Activated CD4-positive, alpha-beta T cell treated with anti-CD3 and anti-CD28 coated beads for 36 hours (primary cell): ENCODE data around the gene HMCN2. TPM values are rescaled to one million over a fixed set of nuclear protein-coding genes. Genes with fewer than 3 reads are reported as not detected.

Source experiments
- ATAC-seq: fragments of 200-7000 bp; cut with Tn5 transposase; one replicate; pipeline ENCODE4 v1.10.0; 2021; ENCODE audit warnings: mild to moderate bottlenecking, moderate library complexity
- CTCF ChIA-PET: fragments of 350-600 bp; sonication (Branson Sonifier 250); formaldehyde crosslinking; loops from one replicate; lab custom pipeline; 2021; ENCODE audit warnings: antibody characterized with exemption; lab: Charles Lee
- POLR2A ChIA-PET: fragments of 350-600 bp; sonication (Branson Sonifier 250); formaldehyde crosslinking; loops from one replicate; lab custom pipeline; 2021; ENCODE audit warnings: antibody characterized with exemption, inconsistent platforms; lab: Charles Lee
- DNase-seq: peaks from one replicate; pipeline ENCODE4 v3.0.0-alpha.2; 2020
- H3K27ac Mint-ChIP-seq: one replicate; pipeline ENCODE4 v1.8.0; 2021; ENCODE audit warnings: mixed read lengths
- H3K27me3 Mint-ChIP-seq: one replicate; pipeline ENCODE4 v1.8.0; 2021; ENCODE audit warnings: mixed read lengths
- H3K36me3 Mint-ChIP-seq: one replicate; pipeline ENCODE4 v1.8.0; 2021; ENCODE audit warnings: low read depth, mixed read lengths
- H3K4me1 Mint-ChIP-seq: one replicate; pipeline ENCODE4 v1.8.0; 2021; ENCODE audit warnings: mixed read lengths
- H3K4me3 Mint-ChIP-seq: one replicate; pipeline ENCODE4 v1.8.0; 2021; ENCODE audit warnings: mild to moderate bottlenecking, moderate library complexity, mixed read lengths
- H3K9me3 Mint-ChIP-seq: one replicate; pipeline ENCODE4 v1.8.0; 2021; ENCODE audit warnings: low read depth, mixed read lengths
- intact Hi-C, 2 experiments: fragments of 100-400 bp; cut with DNase I in 1 of 2; cut with micrococcal nuclease in 1 of 2; formaldehyde crosslinking; loops; one replicate each; pipeline versions ENCODE4 v1.14.2 to v1.15.1; 2022 to 2024; cut with DNase I, micrococcal nuclease
- total RNA-seq, 2 experiments: library from RNA; stranded (reverse); gene quantifications; one replicate each; pipeline ENCODE4 v1.2.3, GENCODE V29; 2021

The HMCN2 gene
- total RNA-seq, 2 experiments from 2014 or later, result 0.05 TPM

DNA sequence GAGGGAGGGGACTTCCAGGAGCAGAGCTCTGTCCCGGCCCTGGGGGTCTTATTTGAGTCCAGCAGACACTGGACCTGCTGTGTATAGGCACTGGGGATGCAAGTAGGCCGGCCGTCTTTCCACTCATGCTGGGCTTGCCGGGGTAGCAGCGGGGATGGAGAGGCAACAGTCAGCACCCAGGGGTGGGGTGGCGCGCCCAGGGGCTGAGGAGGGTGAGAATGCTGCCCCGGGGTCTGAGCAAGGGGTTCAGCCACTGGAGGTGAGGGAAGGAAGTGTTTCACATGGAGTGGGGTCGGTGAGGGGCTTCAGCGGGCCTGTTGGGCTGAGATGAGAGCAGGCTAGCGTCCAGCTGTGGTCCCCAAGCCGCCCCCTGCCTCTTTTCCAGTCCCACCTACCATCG, 88.8 kb downstream of the HMCN2 start:
- Mint-ChIP-seq H3K4me3 (no peak overlapping the region), H3K4me1 (no peaks in the 10 kb centered on the region), H3K27me3 (no peaks in the 10 kb centered on the region), H3K27ac (no peak overlapping the region), H3K36me3 (no peaks in the 10 kb centered on the region), H3K9me3 (no peaks in the 10 kb centered on the region)
- ChIA-PET POLR2A (no interaction called here), CTCF (interaction anchor here (0.5 kb wide), 1 partner anchor 8 kb away, joined by 3 read pairs; no protein-coding TSS in a partner anchor)
- DNase-seq (no peak), ATAC-seq (no peak)
- intact Hi-C loops, result no loop called here

DNA sequence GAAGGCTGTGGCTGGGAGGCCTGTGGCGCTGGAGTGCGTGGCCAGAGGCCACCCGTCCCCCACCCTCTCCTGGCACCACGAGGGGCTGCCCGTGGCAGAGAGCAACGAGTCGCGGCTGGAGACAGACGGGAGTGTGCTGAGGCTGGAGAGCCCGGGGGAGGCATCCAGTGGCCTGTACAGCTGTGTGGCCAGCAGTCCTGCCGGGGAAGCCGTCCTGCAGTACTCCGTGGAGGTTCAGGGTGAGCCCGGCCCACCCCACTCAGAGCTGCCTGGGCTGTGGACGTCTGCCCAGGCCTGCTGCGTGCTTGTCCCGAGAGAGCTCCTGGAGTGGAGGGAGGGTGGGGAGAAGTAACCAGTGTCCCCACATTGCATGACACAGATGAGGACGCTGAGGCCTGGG, 89.2 kb downstream of the HMCN2 start:
- H3K36me3 Mint-ChIP-seq, result no peaks in the 10 kb centered on the region
- no peak overlapping the region for H3K27ac Mint-ChIP-seq
- no peak for ATAC-seq
- ChIA-PET POLR2A (no interaction called here), CTCF (no interaction called here)
- H3K4me3 Mint-ChIP-seq, result no peak overlapping the region
- H3K9me3 Mint-ChIP-seq, result no peaks in the 10 kb centered on the region
- no peak for DNase-seq
- no peaks in the 10 kb centered on the region for H3K27me3 Mint-ChIP-seq
- intact Hi-C loops, result no loop called here
- H3K4me1 Mint-ChIP-seq, result no peaks in the 10 kb centered on the region

DNA sequence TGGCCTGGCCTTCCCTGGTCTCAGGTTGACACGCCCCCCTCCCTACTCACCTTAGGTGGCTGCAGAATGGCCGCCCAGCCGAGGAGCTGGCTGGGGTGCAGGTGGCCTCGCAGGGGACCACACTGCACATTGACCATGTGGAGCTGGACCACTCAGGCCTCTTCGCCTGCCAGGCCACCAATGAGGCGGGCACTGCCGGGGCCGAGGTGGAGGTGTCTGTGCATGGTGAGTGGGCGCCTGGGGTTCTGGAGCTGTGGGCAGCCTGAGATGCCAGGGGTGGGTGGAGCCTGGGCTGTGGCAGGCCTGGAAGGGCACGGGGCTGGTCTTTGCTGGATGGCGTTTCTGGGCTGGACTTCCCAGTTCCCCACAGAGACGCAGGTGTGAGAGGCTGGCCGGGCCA, 90.5 kb downstream of the HMCN2 start:
- POLR2A ChIA-PET, result no interaction called here
- Mint-ChIP-seq H3K36me3 (no peaks in the 10 kb centered on the region), H3K27me3 (peaks cover 4% of the 10 kb centered on the region), H3K4me1 (no peaks in the 10 kb centered on the region), H3K9me3 (no peaks in the 10 kb centered on the region), H3K27ac (no peak overlapping the region), H3K4me3 (no peak overlapping the region)
- intact Hi-C loops, result no loop called here
- DNase-seq (no peak), ATAC-seq (no peak)
- CTCF ChIA-PET, result no interaction called here

DNA sequence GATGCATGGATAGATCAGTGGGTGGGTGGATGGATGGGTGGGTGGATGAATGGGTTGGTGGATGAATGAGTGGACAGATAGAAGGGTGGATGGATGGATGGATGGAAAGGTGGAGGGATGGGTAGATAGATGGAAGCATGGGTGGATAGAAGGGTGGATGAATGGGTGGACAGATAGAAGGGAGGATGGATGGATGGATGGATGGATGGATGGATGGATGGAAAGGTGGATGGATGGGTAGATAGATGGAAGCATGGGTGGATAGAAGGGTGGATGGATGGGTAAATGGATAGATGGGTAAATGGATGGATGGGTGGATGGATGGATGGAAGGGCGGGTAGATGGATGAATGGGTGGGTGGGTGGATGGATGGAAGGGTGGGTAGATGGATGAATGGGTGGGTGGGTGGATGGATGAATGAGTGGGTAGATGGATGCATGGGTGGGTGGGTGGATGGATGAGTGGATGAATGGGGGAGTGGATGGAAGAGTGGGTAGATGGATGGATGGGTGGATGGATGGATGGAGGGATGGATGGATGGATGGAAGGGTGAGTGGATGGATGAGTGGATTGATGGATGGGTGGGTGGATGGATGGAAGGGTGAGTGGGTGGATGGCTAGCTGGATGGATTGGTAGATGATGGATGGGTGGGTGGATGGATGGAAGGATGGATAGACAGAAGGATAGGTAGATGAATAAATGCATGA, 91.5 kb downstream of the HMCN2 start:
- CTCF ChIA-PET, result no interaction called here
- H3K4me3 Mint-ChIP-seq, result no peak overlapping the region

DNA sequence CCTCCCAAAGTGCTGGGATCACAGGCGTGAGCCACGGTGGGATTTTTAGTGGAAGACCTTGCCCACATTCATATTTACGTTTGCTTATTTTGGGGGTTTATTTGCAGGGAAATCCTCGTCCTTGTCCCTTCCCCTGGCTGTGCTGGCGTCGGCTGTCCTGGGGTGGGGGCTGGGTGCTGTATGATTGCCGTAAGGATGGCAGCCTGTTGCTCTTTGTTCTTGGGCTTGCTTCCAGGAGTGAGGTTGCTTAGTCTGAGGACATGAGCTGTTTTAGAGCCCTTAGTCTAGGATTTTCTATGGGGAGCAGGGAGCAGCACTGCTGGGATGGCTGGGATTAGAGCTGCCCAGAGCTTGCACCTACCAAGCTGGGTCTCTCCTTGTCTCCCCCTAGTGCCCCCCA, 93.4 kb downstream of the HMCN2 start:
- no peak for DNase-seq
- Mint-ChIP-seq H3K27ac (no peak overlapping the region), H3K4me1 (no peaks in the 10 kb centered on the region)

More for the DNA sequence above, 91.5 kb downstream of the HMCN2 start:
- Mint-ChIP-seq H3K36me3 (no peaks in the 10 kb centered on the region), H3K27me3 (peaks cover 4% of the 10 kb centered on the region), H3K4me1 (no peaks in the 10 kb centered on the region), H3K27ac (no peak overlapping the region), H3K9me3 (no peaks in the 10 kb centered on the region)
- POLR2A ChIA-PET, result interaction anchor here (0.6 kb wide), 1 partner anchor 22 kb away, joined by 3 read pairs; no protein-coding TSS in a partner anchor
- DNase-seq (no peak), ATAC-seq (no peak)
- intact Hi-C loops, result no loop called here

DNA sequence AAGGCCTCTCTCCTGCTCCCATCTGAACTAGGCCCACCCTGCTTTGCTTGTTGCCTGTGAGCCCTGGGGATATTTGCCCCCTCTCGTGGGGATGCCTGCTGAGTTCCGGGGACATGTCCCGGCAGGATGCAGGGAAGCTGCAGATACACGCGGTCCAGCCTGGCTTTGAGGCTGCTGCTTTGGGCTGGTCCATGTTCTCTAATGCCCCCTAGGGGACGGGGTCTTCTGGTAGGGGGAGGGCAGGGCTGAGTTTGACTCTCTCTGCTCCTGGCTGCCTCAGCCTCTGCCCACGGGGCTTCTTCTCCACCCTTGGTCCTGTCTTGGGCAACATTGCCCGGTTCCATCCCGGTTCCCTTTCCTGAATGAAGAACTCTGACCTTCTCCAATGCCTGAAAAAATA, 94.3 kb downstream of the HMCN2 start:
- no peak overlapping the region for H3K4me3 Mint-ChIP-seq
- H3K27ac Mint-ChIP-seq, result no peak overlapping the region
- CTCF ChIA-PET, result no interaction called here
- intact Hi-C loops, result no loop called here
- no peaks in the 10 kb centered on the region for H3K4me1 Mint-ChIP-seq
- DNase-seq (no peak), ATAC-seq (no peak)
- no peaks in the 10 kb centered on the region for H3K36me3 Mint-ChIP-seq
- POLR2A ChIA-PET, result no interaction called here
- H3K9me3 Mint-ChIP-seq, result no peaks in the 10 kb centered on the region
- peaks cover 4% of the 10 kb centered on the region for H3K27me3 Mint-ChIP-seq

More for the DNA sequence above, 93.4 kb downstream of the HMCN2 start:
- H3K27me3 Mint-ChIP-seq, result peaks cover 4% of the 10 kb centered on the region
- POLR2A ChIA-PET, result no interaction called here
- no peak overlapping the region for H3K4me3 Mint-ChIP-seq
- ATAC-seq, result no peak
- intact Hi-C loops, result no loop called here
- CTCF ChIA-PET, result no interaction called here
- no peaks in the 10 kb centered on the region for H3K36me3 Mint-ChIP-seq
- no peaks in the 10 kb centered on the region for H3K9me3 Mint-ChIP-seq

DNA sequence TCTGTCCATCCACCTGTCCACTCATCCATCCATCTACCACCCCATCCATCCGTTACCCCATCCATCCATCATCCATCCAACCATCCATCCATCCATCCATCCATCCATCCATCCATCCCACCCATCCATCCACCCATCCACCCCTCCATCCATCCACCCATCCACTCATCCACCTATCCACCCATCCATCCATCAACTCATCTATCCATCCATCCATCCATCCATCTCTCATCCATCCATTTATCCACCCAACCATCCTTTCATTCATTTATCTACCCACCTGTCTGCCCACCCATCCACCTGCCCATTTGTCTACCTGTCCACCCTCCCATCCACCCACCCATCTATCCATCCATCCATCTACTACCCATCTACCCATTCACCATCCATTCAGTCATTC, 95.1 kb downstream of the HMCN2 start:
- ATAC-seq, result no peak
- Mint-ChIP-seq H3K27ac (no peak overlapping the region), H3K36me3 (no peaks in the 10 kb centered on the region), H3K27me3 (peaks cover 8% of the 10 kb centered on the region), H3K4me1 (no peaks in the 10 kb centered on the region), H3K4me3 (no peak overlapping the region), H3K9me3 (no peaks in the 10 kb centered on the region)
- ChIA-PET CTCF (no interaction called here), POLR2A (no interaction called here)
- DNase-seq, result no peak
- intact Hi-C loops, result no loop called here

DNA sequence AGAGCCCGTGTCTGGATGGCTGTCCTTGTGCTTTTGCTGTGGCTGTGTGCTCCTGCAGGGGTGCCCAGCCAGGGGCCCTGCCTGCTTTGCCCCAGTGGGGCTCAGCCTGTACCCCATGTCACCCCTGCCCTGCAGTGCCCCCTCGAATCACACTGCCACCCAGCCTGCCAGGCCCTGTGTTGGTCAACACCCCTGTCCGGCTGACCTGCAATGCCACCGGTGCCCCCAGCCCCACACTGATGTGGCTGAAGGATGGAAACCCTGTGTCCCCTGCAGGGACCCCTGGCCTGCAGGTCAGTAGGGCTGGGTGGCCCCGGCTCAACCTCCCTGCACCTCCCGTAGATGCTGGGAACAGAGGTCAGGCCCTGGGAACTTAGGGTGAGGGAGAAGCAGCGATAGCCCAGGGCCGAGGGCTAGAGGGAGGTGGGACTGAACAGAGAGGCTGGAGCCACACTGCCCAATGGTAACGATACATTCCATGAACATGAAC, 96.4 kb downstream of the HMCN2 start:
- ChIA-PET CTCF (no interaction called here), POLR2A (no interaction called here)
- Mint-ChIP-seq H3K27me3 (peaks cover 8% of the 10 kb centered on the region), H3K4me3 (no peak overlapping the region), H3K9me3 (no peaks in the 10 kb centered on the region), H3K4me1 (no peaks in the 10 kb centered on the region), H3K27ac (no peak overlapping the region), H3K36me3 (no peaks in the 10 kb centered on the region)
- intact Hi-C loops, result no loop called here
- DNase-seq (no peak), ATAC-seq (no peak)

DNA sequence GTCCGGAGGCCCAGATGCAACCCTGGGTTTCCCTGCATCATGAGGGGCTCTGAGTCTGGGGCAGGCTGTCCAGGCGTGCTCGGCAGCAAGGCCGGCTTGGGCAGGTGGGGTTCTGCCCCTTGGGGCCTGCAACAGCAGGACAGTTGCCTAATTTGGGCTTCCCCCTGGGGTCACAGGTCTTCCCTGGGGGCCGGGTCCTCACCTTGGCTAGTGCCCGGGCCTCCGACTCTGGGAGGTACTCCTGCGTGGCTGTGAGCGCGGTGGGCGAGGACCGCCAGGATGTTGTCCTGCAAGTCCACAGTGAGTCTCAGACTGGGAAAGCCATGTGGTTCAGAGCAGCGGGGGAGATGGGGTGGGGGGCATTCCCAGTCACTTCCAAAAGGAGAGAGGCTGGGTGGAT, 97.1 kb downstream of the HMCN2 start:
- H3K36me3 Mint-ChIP-seq, result no peaks in the 10 kb centered on the region

DNA sequence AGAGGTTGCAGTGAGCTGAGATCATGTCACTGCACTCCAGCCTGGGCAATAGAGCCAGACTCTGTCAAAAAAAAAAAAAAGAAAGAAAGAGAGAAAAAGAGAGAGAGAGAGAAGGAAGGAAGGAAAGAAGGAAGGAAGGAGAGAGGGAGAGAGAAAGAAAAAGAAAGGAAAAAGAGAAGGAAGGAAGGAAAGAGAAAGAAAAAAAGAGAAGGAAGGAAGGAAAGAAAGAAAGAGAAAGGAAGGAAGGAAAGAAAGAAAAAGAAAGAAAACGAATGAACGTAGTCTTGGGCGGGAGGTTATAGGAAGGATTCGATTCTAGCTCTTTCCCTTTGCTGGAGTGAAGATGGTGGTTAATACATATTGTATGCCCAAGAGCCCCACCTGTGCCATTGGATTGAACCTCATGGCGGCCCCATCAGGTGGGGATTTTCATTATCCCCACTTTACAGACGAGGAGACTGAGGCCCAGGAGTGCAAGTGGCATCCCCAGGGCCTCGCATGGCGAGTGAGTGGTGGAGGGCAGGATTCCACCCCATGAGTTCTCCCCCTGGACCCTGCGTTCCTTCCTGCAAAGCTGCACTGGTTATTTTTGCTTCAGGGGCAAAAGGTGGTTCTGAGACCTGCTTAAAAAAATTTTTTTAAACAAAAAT, 98.3 kb downstream of the HMCN2 start:
- Mint-ChIP-seq H3K27me3 (peaks cover 8% of the 10 kb centered on the region), H3K4me3 (no peak overlapping the region), H3K36me3 (peaks cover 3% of the 10 kb centered on the region), H3K4me1 (peaks cover 13% of the 10 kb centered on the region), H3K27ac (no peak overlapping the region), H3K9me3 (peaks cover 11% of the 10 kb centered on the region)
- ChIA-PET CTCF (interaction anchor here (0.7 kb wide), 1 partner anchor 149 kb away, joined by 3 read pairs; no protein-coding TSS in a partner anchor), POLR2A (no interaction called here)
- ATAC-seq, result no peak
- DNase-seq, result no peak
- intact Hi-C loops, result no loop called here

More for the DNA sequence above, 97.1 kb downstream of the HMCN2 start:
- Mint-ChIP-seq H3K4me3 (no peak overlapping the region), H3K9me3 (peaks cover 1% of the 10 kb centered on the region), H3K27me3 (peaks cover 8% of the 10 kb centered on the region), H3K4me1 (peaks cover 2% of the 10 kb centered on the region), H3K27ac (no peak overlapping the region)
- intact Hi-C loops, result no loop called here
- no peak for DNase-seq
- no peak for ATAC-seq
- CTCF ChIA-PET, result interaction anchor here (0.5 to 0.7 kb wide), 2 partner anchors 111 to 642 kb away, joined by 3 to 4 read pairs; no protein-coding TSS in a partner anchor
- POLR2A ChIA-PET, result no interaction called here

DNA sequence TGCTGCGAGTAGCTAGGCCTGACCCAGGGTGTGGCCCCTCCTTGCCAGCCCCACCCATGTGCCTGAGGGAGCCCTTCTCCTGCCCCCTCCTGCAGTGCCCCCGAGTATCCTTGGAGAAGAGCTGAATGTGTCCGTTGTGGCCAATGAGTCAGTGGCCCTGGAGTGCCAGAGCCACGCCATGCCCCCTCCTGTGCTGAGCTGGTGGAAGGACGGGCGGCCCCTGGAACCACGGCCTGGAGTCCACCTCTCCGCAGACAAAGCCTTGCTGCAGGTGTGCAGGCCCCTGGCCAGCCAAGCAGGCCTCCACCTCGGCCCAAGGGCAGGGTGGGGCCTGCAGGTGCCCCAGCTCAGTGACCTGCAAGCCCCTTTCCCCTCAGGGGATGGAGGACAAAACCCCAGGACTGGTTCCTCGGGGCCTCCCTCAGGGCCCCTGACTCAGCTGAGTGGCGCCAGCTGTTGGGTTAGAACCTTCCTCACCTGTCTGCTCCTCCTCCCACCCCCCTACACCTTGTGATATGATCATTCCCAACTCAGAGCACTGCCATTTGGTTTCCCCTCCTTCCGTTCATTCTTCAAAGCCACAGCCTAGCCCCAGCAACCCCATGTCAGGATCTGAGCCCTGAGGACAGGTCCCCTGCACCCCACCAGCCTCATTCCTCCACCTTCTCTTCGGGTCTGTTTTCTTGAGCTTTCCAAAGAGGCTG, 99.2 kb downstream of the HMCN2 start:
- H3K4me3 Mint-ChIP-seq, result no peak overlapping the region
- H3K27me3 Mint-ChIP-seq, result peaks cover 8% of the 10 kb centered on the region
- ATAC-seq (no peak), DNase-seq (no peak)
- intact Hi-C loops, result no loop called here
- H3K4me1 Mint-ChIP-seq, result peaks cover 13% of the 10 kb centered on the region
- H3K9me3 Mint-ChIP-seq, result peaks cover 11% of the 10 kb centered on the region
- CTCF ChIA-PET, result no interaction called here
- H3K27ac Mint-ChIP-seq, result no peak overlapping the region
- POLR2A ChIA-PET, result no interaction called here
- peaks cover 3% of the 10 kb centered on the region for H3K36me3 Mint-ChIP-seq
